Right hindlimb (tissue), 1 donor: Measurements from ENCODE around the gene KCNE3.

ENCODE experiments used
- DNase-seq: peaks from one replicate; pipeline ENCODE4 v3.0.0-alpha.2; 2018

KCNE3 gene

DNA sequence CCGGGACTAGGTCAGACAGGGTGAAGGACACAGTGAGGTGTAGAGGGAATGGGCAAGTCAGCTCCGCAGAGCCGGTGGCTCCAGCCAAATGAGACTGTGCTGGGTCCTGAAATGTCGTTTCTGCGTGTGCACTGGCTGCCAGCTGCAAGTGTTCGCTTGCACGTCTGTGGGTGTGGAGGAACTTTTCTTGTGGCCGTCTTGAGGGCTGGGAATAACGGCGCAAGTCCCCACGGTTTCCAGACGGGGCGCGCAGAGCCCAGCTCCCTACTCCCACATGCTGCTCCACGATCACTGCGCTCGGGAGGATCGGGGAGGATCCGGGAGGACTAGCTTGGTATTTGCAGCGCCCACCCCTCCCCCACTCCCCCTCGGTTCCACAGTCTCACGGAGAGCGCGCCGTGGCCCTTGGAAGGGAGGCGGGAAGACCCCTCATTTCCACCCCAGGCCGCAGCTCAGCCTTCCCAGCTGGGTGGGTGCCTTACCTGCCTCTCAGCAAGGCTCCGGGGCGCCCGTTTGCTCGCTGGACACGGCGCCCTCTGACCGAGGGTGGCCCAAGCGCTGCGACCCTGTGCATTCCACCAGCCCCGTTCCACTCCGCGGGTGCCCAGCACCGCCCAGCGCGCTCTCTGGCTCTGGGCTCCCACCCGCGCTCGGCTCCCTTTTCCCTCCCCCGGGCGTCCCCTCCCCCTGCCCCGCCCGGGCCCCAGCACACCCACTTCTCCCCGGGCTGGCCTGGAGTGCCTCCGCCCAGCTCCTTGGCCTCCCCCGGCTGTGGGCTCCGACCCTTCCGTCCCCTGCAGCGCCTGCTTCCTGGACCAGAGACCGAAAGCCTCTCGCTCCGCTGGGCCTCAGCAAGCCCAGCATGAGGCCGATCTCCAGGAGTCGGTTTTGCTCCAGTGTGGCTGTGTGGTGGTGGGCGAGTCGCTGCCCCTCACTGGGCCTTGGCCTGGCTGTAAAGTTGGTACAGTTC is at the start of gene KCNE3:
Gene KCNE3, minus strand, starts transcription at position 634 of the 970 bp plus-strand sequence. CDS start 9,986 bp downstream, outside the sequence.
- peak; percentile 60 for DNase-seq

GRCh38 chr11:74507582-74507981 is 40.2 kb upstream of the KCNE3 start:
- no peak for DNase-seq

DNA sequence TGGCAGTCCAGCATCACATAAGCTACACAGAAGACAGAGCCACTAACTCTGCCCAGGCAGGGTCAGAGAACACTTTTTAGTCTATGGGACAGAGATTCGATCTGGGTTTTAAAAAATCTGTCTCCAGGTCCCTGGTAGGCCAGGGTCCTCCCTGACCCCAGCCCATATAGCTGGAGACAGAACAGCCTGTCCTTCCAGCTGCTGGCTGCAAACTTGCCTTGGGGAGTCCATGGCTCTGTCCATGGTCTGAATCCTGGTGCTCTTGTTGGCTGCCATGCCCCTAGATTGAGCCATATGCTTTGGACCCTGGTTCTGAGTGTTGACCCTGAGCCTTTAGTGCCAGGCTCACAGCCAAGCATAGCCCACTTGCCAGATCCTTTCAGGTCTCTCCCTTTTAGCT is 39.5 kb upstream of the KCNE3 start:
- DNase-seq: no peak

- DNase-seq: no peak
These were observed 38.6 kb upstream of the KCNE3 start for GRCh38 chr11:74505911-74506310.

DNA sequence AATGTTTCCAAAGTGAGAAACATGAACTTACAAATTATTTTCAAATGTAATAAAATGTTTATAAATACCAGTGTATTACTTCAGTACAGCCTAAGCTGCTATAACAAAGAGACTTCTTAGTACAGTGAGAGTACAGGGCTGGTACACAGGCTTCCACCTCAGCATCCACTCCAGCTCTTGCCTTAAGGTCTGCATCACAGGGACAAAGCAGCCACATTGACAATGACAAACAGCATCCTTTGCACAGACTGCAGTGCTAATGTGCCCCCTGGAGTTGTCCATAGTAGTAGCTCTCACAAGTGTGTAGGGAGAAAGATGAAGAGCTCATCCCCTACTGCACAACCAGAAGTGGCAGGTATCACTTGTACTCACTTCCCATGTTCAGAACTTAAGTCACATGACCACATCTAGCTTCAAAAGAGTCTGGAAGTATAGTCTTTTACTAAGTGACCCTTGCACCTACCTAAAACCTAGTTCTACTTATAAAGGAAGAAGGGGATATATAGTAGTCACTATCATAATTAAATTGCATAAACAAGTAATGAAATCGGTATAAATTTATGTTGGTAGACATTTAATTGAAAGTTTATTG is 36.8 kb upstream of the KCNE3 start:
- DNase-seq: no peak

DNA sequence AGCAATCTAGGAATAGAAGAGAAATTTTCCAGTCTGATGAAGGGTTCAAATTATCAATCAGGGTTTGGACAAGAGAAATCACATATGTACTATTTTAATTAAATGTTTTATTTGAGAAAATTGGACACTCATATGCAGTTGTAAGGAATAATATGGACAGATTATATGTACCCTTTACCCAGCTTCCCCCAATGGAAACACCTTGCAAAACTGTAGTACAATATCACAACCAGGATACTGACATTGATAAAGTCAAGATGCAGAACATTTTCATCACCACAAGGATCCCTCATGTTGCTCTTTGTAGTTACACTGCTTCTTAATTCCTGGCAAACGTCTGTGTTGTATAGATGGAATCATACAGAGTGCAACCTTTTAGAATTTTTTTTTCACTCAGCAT is 27.6 kb upstream of the KCNE3 start:
- DNase-seq: no peak

DNA sequence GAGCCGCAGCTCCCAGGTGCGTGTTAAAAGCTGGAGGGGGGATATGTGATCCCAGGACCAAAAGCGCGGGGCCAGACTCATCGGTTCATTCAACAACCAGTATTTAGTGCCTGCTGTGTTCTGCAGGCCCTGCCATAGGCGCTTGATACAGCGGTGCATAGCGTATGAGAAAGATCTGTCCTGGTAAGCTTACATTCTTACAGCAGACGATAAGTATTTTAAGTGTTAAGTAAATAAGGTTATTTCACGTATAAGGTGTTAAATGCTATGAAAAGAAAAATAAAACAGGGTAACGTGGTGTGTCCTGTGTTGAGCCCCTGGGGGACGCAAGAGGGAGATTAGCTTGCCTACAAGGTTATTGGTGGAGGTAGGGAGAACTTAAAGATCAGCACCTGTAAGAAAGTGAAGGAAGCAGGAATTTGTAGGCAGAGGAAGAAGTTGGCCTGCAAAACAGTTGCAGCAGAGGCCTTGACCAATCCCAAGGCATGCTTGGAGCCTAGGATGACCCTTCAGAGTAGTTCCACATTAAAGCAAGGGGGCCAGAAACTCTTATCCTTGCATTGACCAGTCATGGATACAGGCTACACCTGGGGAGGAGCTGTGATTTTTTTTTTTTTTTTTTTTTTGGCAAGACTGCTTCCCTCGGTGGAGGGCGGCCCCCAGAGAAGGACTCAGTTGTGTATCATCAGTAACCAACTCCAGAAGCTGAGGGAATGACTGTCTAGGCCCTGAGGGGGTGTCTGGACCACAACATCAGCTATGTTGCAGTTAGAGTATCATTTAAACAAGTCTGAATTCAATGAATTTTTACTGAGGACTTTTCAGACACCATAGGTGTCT is 26.7 kb upstream of the KCNE3 start:
- DNase-seq: no peak

DNA sequence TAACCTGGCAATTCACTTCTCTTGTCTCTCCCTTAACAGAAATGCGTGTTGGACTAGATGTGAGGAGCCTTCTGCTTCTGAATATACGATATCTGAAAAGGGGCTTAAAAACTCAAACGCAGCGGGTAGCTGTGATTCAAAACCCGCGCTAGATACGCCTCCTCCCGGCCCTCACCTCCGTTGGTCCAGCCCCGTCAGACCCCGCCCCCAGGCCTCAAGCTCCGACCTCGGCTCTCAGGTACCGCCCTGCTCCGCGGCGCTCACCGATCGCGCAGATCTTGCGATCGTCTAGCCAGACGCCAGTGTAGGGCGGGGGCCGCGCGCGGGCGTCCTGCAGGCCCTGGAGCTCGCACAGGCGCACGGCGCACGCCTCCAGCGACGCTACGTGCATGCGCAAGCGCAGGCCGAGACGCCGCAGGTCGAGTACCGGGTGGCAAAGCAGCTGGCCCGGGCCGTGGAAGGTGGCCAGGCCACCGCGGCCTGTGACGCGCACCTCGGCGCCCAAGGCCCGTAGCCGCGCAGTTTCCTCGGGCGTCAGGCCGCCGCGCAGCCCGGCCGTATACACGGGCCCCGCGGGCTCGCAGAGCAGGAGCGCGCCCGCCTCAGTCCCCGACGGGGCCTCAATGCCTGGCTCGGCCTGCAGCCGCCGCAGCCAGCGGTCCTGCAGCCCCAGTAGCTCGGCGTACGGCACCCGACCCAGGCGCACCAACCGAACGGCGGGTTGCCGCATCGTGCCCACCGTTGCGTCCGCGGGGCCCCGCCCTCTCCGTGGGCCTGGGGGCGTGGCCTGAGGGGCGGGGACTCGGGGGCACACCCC is 25.8 kb upstream of the KCNE3 start, which contains the start of gene LIPT2:
Gene LIPT2, minus strand, starts transcription at position 751 of the 817 bp plus-strand sequence. Its CDS starts 21 bp downstream, at position 730.
- peak; percentile 98 for DNase-seq

- no peak for DNase-seq
These were observed 24.7 kb upstream of the KCNE3 start for GRCh38 chr11:74492084-74492483.

DNA sequence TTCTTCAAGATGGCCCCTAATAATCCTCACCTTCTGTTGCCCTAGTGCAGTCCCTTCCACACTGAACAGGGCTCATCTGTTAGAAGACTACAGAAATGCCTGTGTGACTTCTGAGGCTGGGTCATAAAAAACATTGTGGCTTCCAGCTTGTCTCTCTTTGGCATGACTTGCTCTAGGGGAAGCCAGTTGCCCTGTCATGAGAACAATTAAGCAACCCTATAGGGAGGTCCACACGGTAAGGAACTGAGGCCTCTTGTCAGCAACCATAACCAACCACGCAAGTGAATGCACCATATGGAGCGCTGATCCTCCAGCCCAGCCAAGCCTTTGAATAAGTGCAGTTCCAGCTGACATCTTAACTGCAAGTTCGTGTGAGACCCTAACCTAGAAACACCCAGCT is 23.6 kb upstream of the KCNE3 start:
- DNase-seq: no peak

- DNase-seq: no peak
These were observed 20.5 kb upstream of the KCNE3 start for GRCh38 chr11:74487875-74488274.

GRCh38 chr11:74485868-74486267 is 18.5 kb upstream of the KCNE3 start:
- no peak for DNase-seq

- no peak for DNase-seq
These were observed 13.5 kb upstream of the KCNE3 start for GRCh38 chr11:74480688-74481417.

GRCh38 chr11:74479732-74480123 is 12.4 kb upstream of the KCNE3 start:
- DNase-seq: no peak

DNA sequence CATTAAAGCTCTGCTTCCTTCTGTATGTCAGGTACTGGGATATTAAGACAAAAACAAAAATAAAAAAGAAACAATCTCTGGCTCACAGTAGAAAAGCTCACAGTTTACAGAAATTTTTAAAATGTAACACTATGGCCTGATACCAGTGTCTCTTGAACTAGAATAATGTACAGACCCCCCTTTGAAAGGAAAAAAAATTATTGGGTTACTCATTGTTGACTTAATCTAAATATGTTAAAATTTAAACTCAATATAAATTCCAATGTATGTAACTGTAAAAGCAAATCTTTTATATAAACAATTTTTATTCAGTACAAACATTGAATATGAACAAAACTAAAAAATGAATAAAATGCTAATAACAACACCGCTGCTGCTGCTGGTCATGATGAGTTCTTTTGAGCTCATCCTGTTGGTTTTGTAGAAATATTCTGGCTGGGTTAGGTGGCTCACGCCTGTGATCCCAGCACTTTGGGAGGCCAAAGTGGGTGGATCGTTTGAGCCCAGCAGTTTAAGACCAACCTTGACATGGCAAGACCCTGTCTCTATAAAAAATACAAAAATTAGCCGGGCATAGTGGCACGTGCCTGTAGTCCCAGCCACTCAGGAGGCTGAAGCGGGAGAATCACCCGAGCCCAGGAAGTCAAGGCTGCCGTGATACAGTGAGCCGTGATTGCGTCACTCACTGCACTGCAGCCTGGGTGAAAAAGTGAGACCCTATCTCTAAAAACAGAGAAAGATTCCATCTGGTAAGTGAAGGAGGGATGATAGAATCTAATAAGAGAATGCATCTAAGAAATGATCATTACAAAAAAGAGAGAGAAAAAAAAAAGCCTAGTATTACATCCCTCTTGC is 11.8 kb upstream of the KCNE3 start:
- DNase-seq: no peak

GRCh38 chr11:74476536-74476935 is 9.2 kb upstream of the KCNE3 start:
- DNase-seq: no peak

- no peak for DNase-seq
These were observed 7.0 kb upstream of the KCNE3 start for GRCh38 chr11:74474316-74474715.

DNA sequence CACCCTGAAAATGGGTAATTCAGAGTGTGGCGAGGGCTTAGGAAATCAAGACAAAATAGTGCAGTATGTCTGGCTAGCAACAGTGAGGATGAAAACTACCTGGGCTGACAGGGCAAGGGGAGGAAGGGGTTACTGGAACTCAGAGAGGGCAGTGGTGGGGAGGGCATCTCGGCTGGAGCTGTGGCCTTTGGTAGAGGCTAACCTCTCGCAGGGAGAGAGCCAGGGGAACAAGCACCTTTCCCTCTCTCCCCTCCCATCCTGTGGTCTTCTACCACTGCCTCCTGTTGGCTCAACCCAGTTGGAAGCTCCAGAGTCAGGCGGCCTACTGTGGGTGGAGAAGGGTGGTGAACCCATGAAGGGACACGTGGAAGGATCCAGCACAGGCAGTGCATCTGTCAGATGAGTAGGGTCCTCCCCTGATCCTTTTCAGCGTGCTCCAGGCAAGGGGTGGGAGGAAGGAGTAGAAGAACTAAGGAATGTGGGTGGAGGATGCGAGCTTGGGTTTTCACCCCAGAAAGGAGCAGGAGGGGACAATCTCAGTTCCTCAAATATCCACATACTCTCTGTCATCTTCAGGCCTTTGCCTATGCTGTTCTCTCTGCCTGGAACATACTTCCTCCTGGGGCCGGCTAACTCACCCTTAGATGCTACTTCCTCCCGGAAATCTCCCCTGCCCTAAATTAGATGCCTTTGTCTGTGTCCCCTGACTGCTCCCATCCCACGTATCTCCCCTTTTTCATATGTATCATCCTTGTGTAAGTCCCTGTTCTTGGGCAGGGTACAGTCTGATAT is 6.2 kb upstream of the KCNE3 start:
- no peak for DNase-seq

DNA sequence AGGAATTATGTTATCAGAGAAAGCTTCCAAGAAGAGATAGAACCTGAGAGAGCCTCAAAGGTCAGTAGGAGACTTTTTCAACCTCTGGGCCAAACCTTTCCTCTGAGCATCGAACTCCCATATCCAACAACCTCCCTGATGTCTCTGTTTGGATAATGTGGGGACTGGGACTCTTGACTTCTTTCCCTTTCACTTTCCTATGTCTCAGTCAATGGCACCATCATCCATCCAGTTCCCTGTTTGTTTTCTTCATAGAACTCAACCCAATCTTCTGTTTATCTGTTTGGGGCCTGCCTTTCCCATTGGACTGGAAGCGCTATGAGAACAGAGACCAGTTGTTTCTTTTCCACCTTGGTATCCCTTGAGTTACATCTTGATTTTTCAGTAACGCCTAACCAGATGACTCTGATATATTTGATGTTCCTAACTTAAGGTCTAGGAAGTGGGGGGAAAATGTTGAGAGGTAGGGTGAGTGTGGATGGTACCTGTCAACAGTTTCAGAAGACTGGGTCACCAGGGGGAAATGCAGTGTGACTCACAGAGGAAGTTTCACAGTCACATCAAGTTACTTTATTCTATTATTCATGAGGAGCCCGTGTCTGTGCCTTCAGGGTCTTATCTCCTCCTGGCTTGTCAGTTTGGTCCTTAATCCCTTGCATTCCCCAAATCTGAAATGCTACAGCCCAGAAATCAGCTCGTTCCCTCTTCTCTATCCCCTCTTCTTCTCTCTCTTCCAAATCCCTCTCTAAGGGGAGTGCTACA is 4.5 kb upstream of the KCNE3 start:
- DNase-seq: no peak
